Uterus (tissue), 2 donors: ENCODE results near the gene RPL21.

Source experiments
- CTCF ChIP-seq, 4 experiments: fragments of 200-600 bp in 2 of 4; fragments of 450-650 bp in 2 of 4; sonication (generic) in 2 of 4; IDR thresholded peaks; one replicate each; pipeline ENCODE4 v1.5.1; 2016 to 2019; ENCODE audit warnings: antibody characterized with exemption in 4 of 4, mild to moderate bottlenecking in 2 of 4, moderate library complexity in 1 of 4
- POLR2A ChIP-seq, 2 donors: fragments of 450-650 bp; IDR thresholded peaks; one replicate each; pipeline ENCODE4 v1.6.1; 2016; ENCODE audit warnings: antibody characterized with exemption in 2 of 2, mild to moderate bottlenecking in 1 of 2, moderate library complexity in 1 of 2

DNA sequence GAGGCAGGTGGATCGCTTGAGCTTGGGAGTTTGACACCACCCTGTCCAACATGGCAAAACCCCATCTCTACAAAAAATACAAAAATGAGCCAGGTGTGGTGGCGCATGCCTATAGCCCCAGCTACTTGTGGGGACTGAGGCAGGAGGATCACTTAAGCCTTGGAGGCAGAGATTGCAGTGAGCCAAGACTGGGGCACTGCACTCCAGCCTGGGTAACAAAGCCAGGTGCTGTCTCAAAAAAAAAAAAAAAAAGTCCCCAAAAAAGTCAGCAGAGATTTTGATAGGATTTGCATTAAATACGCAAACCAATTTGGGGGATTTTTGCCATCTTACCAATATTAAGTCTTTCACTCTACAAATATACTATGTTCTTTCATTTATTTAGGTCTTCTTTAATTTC lies 21.7 kb upstream of the RPL21 start:
- TF ChIP-seq POLR2A (IDR thresholded peaks at IDR 0.05) (no peak), CTCF (IDR thresholded peaks at IDR 0.05) (no peak)
